HG03196 (cell line): ENCODE data around the gene MAFF.
A peak's percentile ranks its signal among the peaks of the same experiment; 100 is the strongest.

Source experiments
- ATAC-seq: cut with Tn5 transposase; IDR thresholded peaks from one replicate; pipeline ENCODE4 v1.9.1; 2021; ENCODE audit not compliant: unreplicated experiment

MAFF gene

GRCh38 chr22:38203090-38203810 lies 1.5 kb downstream of the MAFF start:
- peak; percentile 28 for ATAC-seq

- ATAC-seq: no peak
These were observed 2.2 kb downstream of the MAFF start for GRCh38 chr22:38203855-38204514.

GRCh38 chr22:38204784-38205183 lies 3.0 kb downstream of the MAFF start:
- no peak for ATAC-seq

- ATAC-seq: no peak
These were observed 3.7 kb downstream of the MAFF start for GRCh38 chr22:38205261-38206128.

- ATAC-seq: no peak
These were observed 6.2 kb downstream of the MAFF start for GRCh38 chr22:38207898-38208432.

- ATAC-seq: no peak
These were observed 6.8 kb downstream of the MAFF start for GRCh38 chr22:38208551-38208968.

- ATAC-seq: no peak
These were observed 9.8 kb downstream of the MAFF start for GRCh38 chr22:38211556-38211955.

- ATAC-seq: no peak
These were observed 10.6 kb downstream of the MAFF start for GRCh38 chr22:38212442-38212841.

- ATAC-seq: no peak
These were observed 11.7 kb downstream of the MAFF start for GRCh38 chr22:38213319-38213989.

- ATAC-seq: no peak
These were observed 12.2 kb downstream of the MAFF start for GRCh38 chr22:38213990-38214301.

- no peak for ATAC-seq
These were observed 12.7 kb downstream of the MAFF start for GRCh38 chr22:38214302-38215056.

- ATAC-seq: no peak
These were observed 13.6 kb downstream of the MAFF start for GRCh38 chr22:38215156-38216038.

- no peak for ATAC-seq
These were observed 17.1 kb downstream of the MAFF start for GRCh38 chr22:38218661-38219622.

- ATAC-seq: no peak
These were observed 17.8 kb downstream of the MAFF start for GRCh38 chr22:38219632-38220031.

- no peak for ATAC-seq
These were observed 18.4 kb downstream of the MAFF start for GRCh38 chr22:38220163-38220562.

- ATAC-seq: no peak
These were observed 19.0 kb downstream of the MAFF start for GRCh38 chr22:38220653-38221386.

- ATAC-seq: no peak
These were observed 19.6 kb downstream of the MAFF start for GRCh38 chr22:38221407-38221806.
